ENCODE measurements around the gene COQ6. TPM values are rescaled to one million over a fixed set of nuclear protein-coding genes. Genes with fewer than 3 reads are reported as not detected.
A peak's percentile ranks its signal among the peaks of the same experiment; 100 is the strongest.

The COQ6 gene
- total RNA-seq, 1 experiment from 2014 or later: 12.0 TPM

GRCh38 chr14:73958591-73958990 is 8.5 kb downstream of the COQ6 start:
- H3K4me1 ChIP-seq (ENCODE audit: insufficient read depth, low read length): no peaks in the 10 kb centered on the region
- no peaks in the 10 kb centered on the region for H3K79me1 ChIP-seq (ENCODE audit: insufficient read depth, low read depth, low read length, poor library complexity, severe bottlenecking)
- no peak overlapping the region for H4K5ac ChIP-seq (ENCODE audit: insufficient read length, low read depth, low read length)
- TF ChIP-seq, protein P1, sequence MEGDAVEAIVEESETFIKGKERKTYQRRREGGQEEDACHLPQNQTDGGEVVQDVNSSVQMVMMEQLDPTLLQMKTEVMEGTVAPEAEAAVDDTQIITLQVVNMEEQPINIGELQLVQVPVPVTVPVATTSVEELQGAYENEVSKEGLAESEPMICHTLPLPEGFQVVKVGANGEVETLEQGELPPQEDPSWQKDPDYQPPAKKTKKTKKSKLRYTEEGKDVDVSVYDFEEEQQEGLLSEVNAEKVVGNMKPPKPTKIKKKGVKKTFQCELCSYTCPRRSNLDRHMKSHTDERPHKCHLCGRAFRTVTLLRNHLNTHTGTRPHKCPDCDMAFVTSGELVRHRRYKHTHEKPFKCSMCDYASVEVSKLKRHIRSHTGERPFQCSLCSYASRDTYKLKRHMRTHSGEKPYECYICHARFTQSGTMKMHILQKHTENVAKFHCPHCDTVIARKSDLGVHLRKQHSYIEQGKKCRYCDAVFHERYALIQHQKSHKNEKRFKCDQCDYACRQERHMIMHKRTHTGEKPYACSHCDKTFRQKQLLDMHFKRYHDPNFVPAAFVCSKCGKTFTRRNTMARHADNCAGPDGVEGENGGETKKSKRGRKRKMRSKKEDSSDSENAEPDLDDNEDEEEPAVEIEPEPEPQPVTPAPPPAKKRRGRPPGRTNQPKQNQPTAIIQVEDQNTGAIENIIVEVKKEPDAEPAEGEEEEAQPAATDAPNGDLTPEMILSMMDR (conservative IDR thresholded peaks at IDR 0.05): no peak
- no peak overlapping the region for H3T11ph ChIP-seq (ENCODE audit: low read length)
- no peak overlapping the region for H3K14ac ChIP-seq (ENCODE audit: insufficient read depth, low read length)
- Mint-ChIP-seq H3K4me1 (no peaks in the 10 kb centered on the region), H3K27me3 (ENCODE audit: low read depth) (no peaks in the 10 kb centered on the region), H3K36me3 (ENCODE audit: insufficient read depth in 1 of 3, low read depth in 3 of 3) (peaks cover 7 to 64% (median 51%) of the 10 kb centered on the region in 3 experiments; a peak in 5 of 7 replicates), H3K27ac (0 out of 7 replicates have a peak overlapping the region, but pooled peaks of 1 of the 3 experiments have one; percentile 81), H3K9me3 (no peaks in the 10 kb centered on the region), H3K4me3 (no peak overlapping the region)
- no peak overlapping the region for H3K23ac ChIP-seq (ENCODE audit: insufficient read length, low read depth, low read length)
- no peak overlapping the region for H2BK5ac ChIP-seq (ENCODE audit: insufficient read length, low read length)
- H2AK5ac ChIP-seq (ENCODE audit: insufficient read length, low read length): no peak overlapping the region
- H3K79me2 ChIP-seq (ENCODE audit: insufficient read depth, low read length): no peaks in the 10 kb centered on the region
- H3K4me2 ChIP-seq (ENCODE audit: insufficient read depth, insufficient read length, low read length): no peak overlapping the region
- H3K18ac ChIP-seq (ENCODE audit: insufficient read length, low read depth, low read length): no peak overlapping the region
- no peak overlapping the region for H3K56ac ChIP-seq (ENCODE audit: insufficient read length, low read depth, low read length)
- H3K4ac ChIP-seq (ENCODE audit: low read depth, low read length): no peak overlapping the region
- H3K27me3 ChIP-seq (ENCODE audit: insufficient read depth, low read length): no peaks in the 10 kb centered on the region
- no peak overlapping the region for H2BK15ac ChIP-seq (ENCODE audit: low read depth, low read length)
- no peaks in the 10 kb centered on the region for H3K23me2 ChIP-seq (ENCODE audit: insufficient read length, low read depth, low read length, poor library complexity, severe bottlenecking)
- no peak for DNase-seq
- H3K9ac ChIP-seq (ENCODE audit: extremely low read depth, insufficient read length, low read length): no peak overlapping the region
- no peak overlapping the region for H2AFZ ChIP-seq (ENCODE audit: low read length)
- no peak overlapping the region for H2BK12ac ChIP-seq (ENCODE audit: insufficient read length, low read depth, low read length)
- no peaks in the 10 kb centered on the region for H3K9me3 ChIP-seq (ENCODE audit: control insufficient read depth, low read depth, low read length)
- H4K8ac ChIP-seq (replicated peaks; ENCODE audit: insufficient read length, low read depth, low read length): no peak overlapping the region
- no peaks in the 10 kb centered on the region for H4K20me1 ChIP-seq (ENCODE audit: control insufficient read depth, insufficient read depth, insufficient read length)
- H2BK20ac ChIP-seq (ENCODE audit: low read depth, low read length, poor library complexity, severe bottlenecking): no peak overlapping the region
- no peak overlapping the region for H3K27ac ChIP-seq (ENCODE audit: insufficient read length, low read depth, low read length)
- no peak overlapping the region for H2BK120ac ChIP-seq (ENCODE audit: low read depth, low read length, poor library complexity, severe bottlenecking)
- H4K91ac ChIP-seq (ENCODE audit: insufficient read length, low read depth, low read length): no peak overlapping the region
